Duodenal mucosa (tissue), 2 donors: ENCODE data around the gene ARMC2.

Experiments used
- H3K27ac ChIP-seq: one replicate; pipeline ENCODE4 v1.7.0; 2013; ENCODE audit warnings: low read depth, low read length
- H3K27me3 ChIP-seq, 2 donors: one replicate each; pipeline ENCODE4 v1.7.0; 2013; ENCODE audit warnings: low read length in 2 of 2, control low read depth in 1 of 2; ENCODE audit not compliant: insufficient read depth in 2 of 2, control insufficient read depth in 1 of 2
- H3K36me3 ChIP-seq, 2 donors: one replicate each; pipeline ENCODE4 v1.7.0; 2013; ENCODE audit warnings: low read length in 2 of 2, control low read depth in 1 of 2; ENCODE audit not compliant: insufficient read depth in 2 of 2, control insufficient read depth in 1 of 2
- H3K4me1 ChIP-seq, 2 donors: one replicate each; pipeline ENCODE4 v1.7.0; 2013; ENCODE audit warnings: low read length in 2 of 2, control low read depth in 1 of 2; ENCODE audit not compliant: insufficient read depth in 2 of 2, control insufficient read depth in 1 of 2
- H3K4me3 ChIP-seq, 2 donors: one replicate each; pipeline ENCODE4 v1.7.0; 2013; ENCODE audit warnings: low read length in 2 of 2, low read depth in 1 of 2
- H3K9ac ChIP-seq, 2 donors: one replicate each; pipeline ENCODE4 v1.7.0; 2013; ENCODE audit warnings: low read length in 2 of 2, low read depth in 1 of 2
- H3K9me3 ChIP-seq, 2 donors: one replicate each; pipeline ENCODE4 v1.7.0; 2013; ENCODE audit warnings: low read length in 2 of 2, control low read depth in 1 of 2; ENCODE audit not compliant: control insufficient read depth in 1 of 2

Gene ARMC2

DNA sequence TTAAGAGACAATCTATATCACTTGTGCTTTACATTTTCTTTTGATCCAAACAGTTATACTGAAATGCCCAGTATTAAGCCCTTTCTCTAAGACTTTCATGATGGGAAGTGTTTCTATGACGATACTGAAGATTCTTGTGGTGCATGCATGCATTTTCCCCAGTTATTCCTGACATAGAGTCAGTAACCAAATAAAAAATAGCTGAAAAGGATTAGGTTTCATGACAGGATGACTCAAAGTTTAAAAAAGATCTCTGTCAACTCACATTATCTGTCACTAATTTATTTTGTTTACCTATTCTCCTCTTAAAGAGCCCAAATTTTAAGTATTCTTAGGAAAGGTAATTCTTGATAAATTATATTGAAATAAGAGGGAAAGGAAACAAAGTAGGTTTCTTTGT is 148.0 kb downstream of the ARMC2 start:
- H3K4me3 ChIP-seq: no peak overlapping the region
- peaks cover 3 to 6% of the 10 kb centered on the region in 2 donors for H3K4me1 ChIP-seq
- peaks cover 28 to 39% of the 10 kb centered on the region in 2 donors for H3K36me3 ChIP-seq
- no peak overlapping the region for H3K27ac ChIP-seq
- no peaks in the 10 kb centered on the region for H3K27me3 ChIP-seq
- no peak overlapping the region for H3K9ac ChIP-seq
- H3K9me3 ChIP-seq: no peaks in the 10 kb centered on the region

DNA sequence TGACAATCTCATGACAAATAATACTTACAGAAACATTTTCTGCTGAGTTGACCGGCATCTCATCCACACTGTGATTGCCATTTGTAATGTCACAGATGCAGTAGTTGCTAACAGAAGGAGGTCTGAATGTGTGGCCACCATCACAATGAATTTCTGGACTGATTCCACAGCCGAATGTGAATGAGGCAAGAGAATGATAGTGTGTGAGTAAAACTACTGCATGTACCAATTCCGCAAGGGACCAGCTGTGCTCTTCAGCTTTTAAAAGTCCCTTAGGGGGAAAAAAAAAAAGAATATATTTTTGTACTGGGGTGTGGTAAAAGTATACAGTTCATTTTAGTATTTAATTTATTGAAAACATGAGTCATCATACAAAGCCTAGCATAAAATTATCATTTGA is 150.3 kb downstream of the ARMC2 start:
- H3K27me3 ChIP-seq: no peaks in the 10 kb centered on the region
- H3K4me1 ChIP-seq: peaks cover 18 to 23% of the 10 kb centered on the region in 2 donors
- no peak overlapping the region for H3K9ac ChIP-seq
- no peaks in the 10 kb centered on the region for H3K9me3 ChIP-seq
- peaks cover 20 to 24% of the 10 kb centered on the region in 2 donors for H3K36me3 ChIP-seq
- no peak overlapping the region for H3K4me3 ChIP-seq
- no peak overlapping the region for H3K27ac ChIP-seq

DNA sequence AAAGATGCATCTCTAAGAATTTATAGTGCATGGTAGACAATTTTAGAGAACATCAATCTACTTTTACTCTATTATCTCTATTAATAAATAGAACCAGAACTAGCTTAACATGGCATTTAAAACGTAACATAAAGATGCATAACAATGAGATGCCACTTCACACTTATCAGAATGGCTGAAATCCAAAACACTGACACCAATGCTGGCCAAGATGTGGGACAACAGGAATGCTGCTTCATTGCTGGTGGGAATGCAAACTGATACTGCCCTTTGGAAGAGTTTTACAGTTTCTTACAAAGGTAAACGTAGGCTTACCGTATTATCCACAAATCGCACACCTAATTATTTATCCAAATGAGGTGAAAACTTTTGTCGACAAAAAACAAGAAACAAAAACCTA is 151.2 kb downstream of the ARMC2 start:
- peaks cover 15 to 20% of the 10 kb centered on the region in 2 donors for H3K36me3 ChIP-seq
- H3K9me3 ChIP-seq: no peaks in the 10 kb centered on the region
- H3K27ac ChIP-seq: no peak overlapping the region
- no peak overlapping the region for H3K9ac ChIP-seq
- no peak overlapping the region for H3K4me3 ChIP-seq
- H3K4me1 ChIP-seq: peaks cover 19 to 28% of the 10 kb centered on the region in 2 donors
- no peaks in the 10 kb centered on the region for H3K27me3 ChIP-seq

DNA sequence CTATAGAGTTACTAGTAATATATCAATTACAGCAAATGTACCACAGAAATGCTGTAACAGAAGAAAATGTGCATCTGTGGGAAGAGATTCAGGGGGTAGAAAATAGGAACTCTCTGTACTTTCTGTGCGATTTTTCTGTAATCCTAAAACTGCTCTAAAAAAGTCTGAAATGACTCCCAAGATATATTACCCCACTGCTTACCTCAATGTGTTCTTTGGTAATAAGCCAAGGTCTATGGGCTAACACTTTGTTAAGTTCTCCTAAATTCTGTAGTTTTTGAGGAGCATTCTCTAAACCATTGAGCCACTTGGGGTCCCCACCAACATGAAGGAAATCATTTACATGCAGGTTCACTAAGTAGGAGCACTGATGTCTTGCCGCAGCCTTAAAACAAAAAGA is 152.1 kb downstream of the ARMC2 start:
- Histone ChIP-seq H3K36me3 (peaks cover 13 to 20% of the 10 kb centered on the region in 2 donors), H3K9ac (no peak overlapping the region), H3K4me1 (peaks cover 26 to 34% of the 10 kb centered on the region in 2 donors)

DNA sequence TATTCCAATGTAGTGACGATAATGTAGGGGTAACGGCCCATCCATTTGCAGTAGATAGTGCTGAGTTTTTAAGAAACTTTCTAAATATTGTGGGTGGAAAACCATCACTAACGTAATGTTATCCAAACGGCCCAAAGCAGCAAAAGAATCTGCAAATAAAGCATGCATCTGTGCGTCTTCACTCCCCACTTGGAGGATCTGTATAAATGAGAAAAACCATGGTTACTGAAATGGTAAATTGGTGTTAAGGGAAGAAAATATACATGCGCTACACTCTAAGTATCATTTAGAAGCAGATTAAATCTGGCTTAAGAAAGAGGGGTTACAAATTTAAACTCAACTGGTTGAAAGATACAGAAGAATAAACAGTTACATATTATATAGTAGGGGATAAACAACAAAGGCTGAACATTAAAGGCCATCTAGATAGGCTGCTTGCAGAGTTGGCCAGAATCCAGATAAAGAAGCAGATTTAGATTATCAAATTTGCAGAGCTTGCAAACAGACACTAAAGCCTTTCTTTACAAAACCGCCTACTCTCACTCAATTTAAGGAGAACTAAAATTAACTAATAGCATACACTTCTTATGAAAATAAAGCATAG is 153.2 kb downstream of the ARMC2 start:
- H3K27ac ChIP-seq: no peak overlapping the region
- no peak overlapping the region for H3K9ac ChIP-seq
- H3K36me3 ChIP-seq: peaks cover 12% of the 10 kb centered on the region in 2 donors
- peak overlapping the region; percentile 3 to 15 for H3K4me3 ChIP-seq
- H3K4me1 ChIP-seq: peaks cover 33 to 35% of the 10 kb centered on the region in 2 donors
- no peaks in the 10 kb centered on the region for H3K27me3 ChIP-seq
- no peaks in the 10 kb centered on the region for H3K9me3 ChIP-seq

More for the DNA sequence above, 152.1 kb downstream of the ARMC2 start:
- no peak overlapping the region for H3K4me3 ChIP-seq
- no peaks in the 10 kb centered on the region for H3K27me3 ChIP-seq
- no peaks in the 10 kb centered on the region for H3K9me3 ChIP-seq
- H3K27ac ChIP-seq: no peak overlapping the region

DNA sequence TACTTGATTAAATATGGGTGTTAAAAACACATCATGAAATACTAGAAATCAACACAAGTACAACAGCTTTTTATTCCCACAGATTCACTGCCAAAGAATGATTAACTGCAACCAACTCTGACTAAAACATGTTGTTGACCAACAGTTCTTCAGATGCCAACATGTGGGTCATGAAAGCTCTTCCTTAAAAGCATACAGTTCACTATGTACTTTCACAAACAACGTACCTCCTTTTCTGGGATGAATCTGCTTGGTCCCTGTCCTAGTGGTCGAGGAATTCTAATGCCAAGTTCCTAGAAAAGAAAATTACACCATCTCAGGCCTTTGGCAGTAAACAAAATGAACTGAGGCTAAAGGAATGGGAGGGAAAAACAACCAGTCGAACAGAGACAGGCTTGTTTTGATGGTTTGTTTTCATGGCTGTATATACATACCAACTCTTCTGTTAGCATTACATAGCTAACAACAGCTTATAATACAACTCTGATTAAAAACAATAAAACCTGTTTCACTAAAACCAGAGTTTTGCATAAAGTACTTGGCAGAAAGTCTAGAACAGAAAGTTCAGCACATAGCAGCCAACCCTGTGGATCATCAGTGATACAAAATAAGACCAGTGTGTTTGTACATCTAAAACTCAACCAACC is 154.0 kb downstream of the ARMC2 start:
- no peaks in the 10 kb centered on the region for H3K9me3 ChIP-seq
- H3K27ac ChIP-seq: no peak overlapping the region
- no peaks in the 10 kb centered on the region for H3K27me3 ChIP-seq
- H3K9ac ChIP-seq: peak overlapping the region in 1 of 2 donors; percentile 29
- H3K4me1 ChIP-seq: peaks cover 39 to 42% of the 10 kb centered on the region in 2 donors
- H3K4me3 ChIP-seq: peak overlapping the region in 1 of 2 donors; percentile 42
- peaks cover 11 to 12% of the 10 kb centered on the region in 2 donors for H3K36me3 ChIP-seq

DNA sequence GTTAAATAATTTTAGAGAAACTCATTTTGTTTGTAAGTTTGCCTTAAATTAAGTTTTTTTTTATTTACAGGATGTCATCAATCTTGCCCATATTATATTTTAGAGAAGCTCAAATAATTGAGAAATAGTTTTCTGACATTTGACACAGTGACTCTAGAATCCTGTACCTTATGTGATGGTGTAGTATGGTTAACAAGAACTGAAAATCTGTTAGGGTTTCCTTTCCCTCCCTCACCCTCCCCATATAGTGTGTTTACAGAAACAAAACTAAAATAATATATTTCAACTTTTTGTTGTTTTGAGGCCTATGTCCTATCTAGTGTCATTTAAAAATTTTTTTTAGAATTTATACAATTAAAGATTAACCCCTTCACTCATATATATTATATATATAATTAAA is 154.7 kb downstream of the ARMC2 start:
- no peak overlapping the region for H3K27ac ChIP-seq
- H3K4me3 ChIP-seq: no peak overlapping the region
- H3K4me1 ChIP-seq: peaks cover 39 to 45% of the 10 kb centered on the region in 2 donors
- H3K9ac ChIP-seq: no peak overlapping the region
- peaks cover 10 to 11% of the 10 kb centered on the region in 2 donors for H3K36me3 ChIP-seq
- H3K27me3 ChIP-seq: no peaks in the 10 kb centered on the region
- no peaks in the 10 kb centered on the region for H3K9me3 ChIP-seq

DNA sequence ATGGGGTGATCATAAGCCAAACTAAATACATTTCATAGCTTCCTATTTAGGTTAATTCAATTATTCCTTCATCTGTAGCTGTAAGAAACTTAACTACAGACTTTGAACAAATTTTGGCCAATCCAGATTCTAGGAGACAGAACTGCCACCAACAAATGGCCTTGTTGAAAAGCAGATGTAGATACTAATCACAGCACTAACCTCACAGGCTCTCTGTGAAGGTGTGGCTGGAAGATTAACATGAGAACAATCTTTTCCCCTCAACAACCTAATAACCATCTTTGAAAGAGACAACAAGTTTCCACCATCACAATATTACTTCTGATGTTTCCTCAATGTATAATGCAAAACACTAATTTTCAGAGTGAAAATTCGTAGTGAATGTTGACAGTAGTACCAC is 158.6 kb downstream of the ARMC2 start:
- Histone ChIP-seq H3K4me1 (peaks cover 36 to 49% of the 10 kb centered on the region in 2 donors), H3K27me3 (no peaks in the 10 kb centered on the region), H3K4me3 (peak overlapping the region; percentile 78 to 80), H3K9ac (peak overlapping the region; percentile 48 to 87), H3K36me3 (no peaks in the 10 kb centered on the region), H3K9me3 (no peaks in the 10 kb centered on the region), H3K27ac (no peak overlapping the region)

DNA sequence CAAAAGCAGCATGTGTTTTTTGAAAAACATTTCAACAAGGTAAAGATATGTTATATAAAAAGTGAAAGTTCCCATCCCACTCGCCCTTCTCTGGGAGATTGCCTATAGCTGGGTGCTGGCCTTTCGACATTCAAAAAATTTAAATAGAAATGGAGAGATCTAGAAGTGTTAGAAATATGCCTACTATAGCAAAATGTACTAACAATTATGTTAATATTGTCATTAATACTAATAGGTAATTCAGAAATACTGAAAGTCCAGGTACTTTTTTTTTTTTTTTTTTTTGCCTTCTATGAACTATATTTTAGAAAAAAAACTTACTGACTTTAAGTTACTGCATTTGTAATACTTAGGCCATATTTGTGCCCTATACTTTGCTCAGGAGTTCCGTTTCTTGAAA is 159.3 kb downstream of the ARMC2 start:
- Histone ChIP-seq H3K27me3 (no peaks in the 10 kb centered on the region), H3K4me3 (peak overlapping the region; percentile 78 to 80), H3K36me3 (no peaks in the 10 kb centered on the region), H3K9me3 (no peaks in the 10 kb centered on the region), H3K4me1 (peaks cover 29 to 42% of the 10 kb centered on the region in 2 donors), H3K9ac (peak overlapping the region; percentile 87 to 96), H3K27ac (no peak overlapping the region)

DNA sequence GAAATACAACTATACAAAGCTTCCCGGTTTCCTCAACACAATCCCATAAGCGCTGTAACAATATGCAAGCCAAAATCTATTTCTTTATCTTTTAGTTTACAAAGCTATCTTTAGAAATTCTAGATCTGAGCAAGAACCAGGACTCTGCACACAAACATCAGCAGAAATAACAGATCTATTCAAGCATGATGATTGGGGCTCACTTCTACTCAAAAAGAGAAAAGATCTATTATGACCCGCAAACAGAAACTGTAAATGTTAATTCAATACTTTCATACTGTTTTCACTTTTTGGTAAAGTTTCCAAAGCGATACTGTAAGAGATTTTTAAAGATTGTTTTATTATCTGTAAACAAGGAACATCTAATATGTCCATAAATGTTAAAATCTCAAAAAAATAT is 159.8 kb downstream of the ARMC2 start:
- H3K27ac ChIP-seq: no peak overlapping the region
- peak overlapping the region; percentile 87 to 96 for H3K9ac ChIP-seq
- no peaks in the 10 kb centered on the region for H3K36me3 ChIP-seq
- peaks cover 27 to 37% of the 10 kb centered on the region in 2 donors for H3K4me1 ChIP-seq
- no peaks in the 10 kb centered on the region for H3K27me3 ChIP-seq
- peak overlapping the region; percentile 78 to 80 for H3K4me3 ChIP-seq
- no peaks in the 10 kb centered on the region for H3K9me3 ChIP-seq
